Pancreas (tissue), 10 donors: Measurements from ENCODE around the gene MAP2K7. TPM values are rescaled to one million over a fixed set of nuclear protein-coding genes. Genes with fewer than 3 reads are reported as not detected.

Experiments used
- ATAC-seq, 4 donors: fragments of 200-7000 bp; cut with Tn5 transposase; one replicate each; pipeline versions ENCODE4 v1.8.0 to v1.9.1; 2020; ENCODE audit warnings: mild to moderate bottlenecking in 4 of 4, moderate library complexity in 4 of 4
- DNase-seq, 6 donors: peaks; one replicate each; pipeline ENCODE4 v3.0.0-alpha.2; 2020
- FAIRE-seq: peaks from 2 replicates; lab custom pipeline; 2012; peaks lifted over from hg19 to GRCh38; lab: Jason Lieb, UNC
- H3K27ac ChIP-seq, 4 donors: fragments of 200-600 bp; sonication (generic); 1 replicate in 3 of 4; 2 replicates in 1 of 4; pipeline versions ENCODE4 v1.5.0 to v1.8.0; 2020
- H3K27me3 ChIP-seq, 4 donors: fragments of 200-600 bp; one replicate each; pipeline ENCODE4 v1.8.0; 2021
- H3K36me3 ChIP-seq, 3 donors: fragments of 200-600 bp; sonication (generic) in 1 of 3; one replicate each; pipeline versions ENCODE4 v1.5.0 to v1.8.0; 2020 to 2021
- H3K4me1 ChIP-seq, 3 donors: fragments of 200-600 bp; one replicate each; pipeline ENCODE4 v1.8.0; 2021
- H3K4me3 ChIP-seq, 4 donors: fragments of 200-600 bp; sonication (generic) in 2 of 4; one replicate each; pipeline versions ENCODE4 v1.5.0 to v1.8.0; 2020 to 2021
- H3K9me3 ChIP-seq, 4 donors: fragments of 200-600 bp; one replicate each; pipeline ENCODE4 v1.8.0; 2021
- CTCF ChIP-seq, 4 donors: fragments of 200-600 bp; sonication (generic) in 3 of 4; IDR thresholded peaks; one replicate each; pipeline versions ENCODE4 v1.5.0 to v1.8.0; 2021; ENCODE audit warnings: antibody characterized with exemption in 4 of 4
- WGBS, 2 donors: extraction: QIAGEN DNeasy Blood & Tissue Kit; methylation state at CpG; one replicate each; pipeline ENCODE4 v1.1.7; 2013; 5-methylcytosine and 5-hydroxymethylcytosine counted together
- intact Hi-C, 3 donors: fragments of 100-400 bp; cut with DNase I; formaldehyde crosslinking; loops; one replicate each; pipeline versions ENCODE4 v1.11.1 to v1.14.2; 2022
- polyA plus RNA-seq, 2 donors: library from polyadenylated mRNA; stranded (reverse); fragments of 200-250 nt; gene quantifications; one replicate each; pipeline ENCODE4 v1.2.3, GENCODE V29; 2013
- total RNA-seq, 6 donors: library from RNA; stranded (reverse); fragmentation: NEBNext Ultra II Directional in 4 of 6; extraction: Animal tissue kit (Norgen Biotek cat#: 25700) in 4 of 6; gene quantifications; one replicate each; pipeline versions ENCODE4 v1.2.1 to v1.2.4, GENCODE V29; 2021 to 2023
- donor health status: healthy with polysubstance abuse.
- donor health status: DM: no; HTN: no; CAD: no; lungs with moderate emphysema.
- donor health status: DM: no; HTN: no; CAD: no.
- donor health status: control.
- donor health status: control.
- donor health status: Bipolar disorder and iron deficiency.
- donor health status: DM: yes; HTN: yes; CAD: no.
- donor health status: DM: no; HTN: no; CAD: no.
- donor health status: DM: no; HTN: no; CAD: no.
- donor health status: DM: yes; HTN: yes; CAD: no.

Gene MAP2K7
- total and polyA plus RNA-seq, 8 donors: 13.9 to 45.3 (median 16.9) TPM

GRCh38 chr19:7961920-7962626, 58.4 kb downstream of the MAP2K7 start:
- Histone ChIP-seq H3K27ac (no peak overlapping the region), H3K4me1 (no peaks in the 10 kb centered on the region), H3K36me3 (peaks cover 0 to 29% (median 0%) of the 10 kb centered on the region in 3 donors), H3K9me3 (no peaks in the 10 kb centered on the region), H3K27me3 (no peaks in the 10 kb centered on the region), H3K4me3 (no peak overlapping the region)
- WGBS, 2 donors: 62 to 63% methylated on average over 13 of the region's 13 CpGs
- no peak for ATAC-seq
- no peak for TF ChIP-seq CTCF (IDR thresholded peaks at IDR 0.05)
- intact Hi-C loops: no loop called here
- no peak for FAIRE-seq
- DNase-seq: no peak

DNA sequence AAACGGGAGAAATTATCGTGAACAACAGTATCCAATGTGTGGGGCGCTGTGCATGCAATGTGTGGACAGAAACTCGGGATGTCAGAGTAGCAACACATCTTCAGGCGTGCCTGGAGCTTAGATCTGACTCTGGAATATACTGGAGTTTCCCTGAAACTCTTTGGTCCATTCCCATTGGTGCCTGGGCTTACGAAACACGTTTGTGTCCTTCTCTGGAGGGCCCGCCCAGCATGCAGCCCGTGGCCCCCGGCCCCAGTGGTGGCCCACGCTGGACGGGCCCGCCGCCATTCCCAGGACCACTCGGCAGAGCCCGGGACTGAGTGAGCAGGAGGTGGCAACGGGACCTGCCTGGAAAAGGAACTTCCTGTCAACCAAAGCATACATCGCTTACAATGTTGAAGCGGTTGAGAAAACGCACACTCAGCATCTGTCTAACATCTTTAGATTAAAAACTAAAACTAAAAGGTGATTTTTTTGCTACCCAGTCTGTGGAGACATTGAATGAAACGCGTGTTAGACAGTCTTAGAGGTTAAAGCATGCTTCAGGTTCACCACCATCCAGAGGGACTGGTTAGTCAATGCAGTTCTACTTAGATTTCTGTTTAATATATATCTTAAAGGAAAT, 59.1 kb downstream of the MAP2K7 start:
- TF ChIP-seq CTCF (IDR thresholded peaks at IDR 0.05): no peak
- intact Hi-C loops: no loop called here
- Histone ChIP-seq H3K27ac (no peak overlapping the region), H3K4me3 (no peak overlapping the region), H3K36me3 (peaks cover 0 to 35% (median 0%) of the 10 kb centered on the region in 3 donors), H3K27me3 (no peaks in the 10 kb centered on the region), H3K9me3 (no peaks in the 10 kb centered on the region), H3K4me1 (no peaks in the 10 kb centered on the region)
- peak in 1 of 6 donors; percentile 9 for DNase-seq
- no peak for ATAC-seq
- no peak for FAIRE-seq
- 72 to 78% methylated on average over 22 of the region's 22 CpGs for WGBS, 2 donors

DNA sequence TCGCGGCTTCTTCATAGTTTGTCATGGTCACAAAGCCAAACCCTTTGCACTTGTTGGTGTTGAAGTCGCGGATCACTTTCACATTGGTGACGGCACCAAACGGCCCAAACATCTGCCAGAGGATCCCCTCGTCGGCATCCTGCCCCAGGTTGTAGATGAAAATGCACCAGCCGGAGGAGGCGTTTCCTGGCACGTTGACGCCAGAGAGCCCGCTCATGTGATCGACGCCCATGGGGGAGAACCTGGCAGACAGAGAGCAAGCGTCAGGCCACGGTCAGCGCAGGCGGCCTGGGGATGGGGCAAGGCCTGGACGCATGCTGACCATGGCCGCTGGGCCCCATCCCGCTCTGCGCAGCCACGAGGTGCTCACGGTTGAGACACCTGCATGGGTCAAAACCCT, 59.9 kb downstream of the MAP2K7 start:
- WGBS, 2 donors: 94 to 95% methylated on average over 25 of the region's 25 CpGs
- intact Hi-C loops: no loop called here
- FAIRE-seq (no peak), DNase-seq (peak in 2 of 6 donors; percentile 46 to 53), ATAC-seq (no peak)
- H3K27me3 ChIP-seq: no peaks in the 10 kb centered on the region
- no peak overlapping the region for H3K27ac ChIP-seq
- H3K4me3 ChIP-seq: no peak overlapping the region
- TF ChIP-seq CTCF (IDR thresholded peaks at IDR 0.05): no peak
- peaks cover 0 to 35% (median 0%) of the 10 kb centered on the region in 3 donors for H3K36me3 ChIP-seq
- H3K4me1 ChIP-seq: no peaks in the 10 kb centered on the region
- H3K9me3 ChIP-seq: no peaks in the 10 kb centered on the region

Other genes with a start within 250 kb of the MAP2K7 start
- not detected for gene RETN, start 234.8 kb upstream of the MAP2K7 start, total RNA-seq
- 1 to 10 TPM; 2.2 to 5.9 TPM for gene RETN, start 234.8 kb upstream of the MAP2K7 start, polyA plus RNA-seq
- 1 to 10 TPM in 1 of 6 donors, under 1 TPM in 3, not detected in 2; 0.16 to 1.5 (median 0.67) TPM for gene MCEMP1, start 226.8 kb upstream of the MAP2K7 start, total RNA-seq
- gene MCEMP1, start 226.8 kb upstream of the MAP2K7 start, polyA plus RNA-seq: under 1 TPM; 0.19 to 0.28 TPM
- 10 to 100 TPM; 26.7 to 49.8 (median 38.3) TPM for gene TRAPPC5, start 223.0 kb upstream of the MAP2K7 start, total RNA-seq
- 10 to 100 TPM; 53.0 to 89.9 TPM for gene TRAPPC5, start 223.0 kb upstream of the MAP2K7 start, polyA plus RNA-seq
- under 1 TPM in 2 of 6 donors, not detected in 4; 0.19 to 0.51 TPM for gene FCER2, start 201.7 kb upstream of the MAP2K7 start, total RNA-seq
- under 1 TPM in 1 of 2 donors, not detected in 1; 0.08 TPM for gene FCER2, start 201.7 kb upstream of the MAP2K7 start, polyA plus RNA-seq
- gene CLEC4G, start 171.8 kb upstream of the MAP2K7 start, total RNA-seq: 1 to 10 TPM in 1 of 6 donors, under 1 TPM in 2, not detected in 3; 0.16 to 1.1 (median 0.90) TPM
- under 1 TPM; 0.09 to 0.68 TPM for gene CLEC4G, start 171.8 kb upstream of the MAP2K7 start, polyA plus RNA-seq
- gene CD209, start 156.3 kb upstream of the MAP2K7 start, total RNA-seq: 1 to 10 TPM in 3 of 6 donors, under 1 TPM in 3; 0.23 to 7.0 (median 1.5) TPM
- under 1 TPM; 0.19 to 0.49 TPM for gene CD209, start 156.3 kb upstream of the MAP2K7 start, polyA plus RNA-seq
- not detected for gene CLEC4M, start 140.6 kb upstream of the MAP2K7 start, total RNA-seq
- gene CLEC4M, start 140.6 kb upstream of the MAP2K7 start, polyA plus RNA-seq: not detected
- gene EVI5L, start 73.7 kb upstream of the MAP2K7 start, total RNA-seq: 1 to 10 TPM; 3.0 to 5.2 (median 4.6) TPM
- 1 to 10 TPM; 7.6 to 9.1 TPM for gene EVI5L, start 73.7 kb upstream of the MAP2K7 start, polyA plus RNA-seq
- gene PRR36, start 29.5 kb upstream of the MAP2K7 start, total RNA-seq: 1 to 10 TPM; 1.6 to 2.1 (median 1.8) TPM
- 1 to 10 TPM; 2.8 to 3.1 TPM for gene PRR36, start 29.5 kb upstream of the MAP2K7 start, polyA plus RNA-seq
- 1 to 10 TPM; 4.6 to 6.1 (median 5.0) TPM for gene LRRC8E, start 15.4 kb upstream of the MAP2K7 start, total RNA-seq
- 1 to 10 TPM; 2.6 to 3.2 TPM for gene LRRC8E, start 15.4 kb upstream of the MAP2K7 start, polyA plus RNA-seq
- gene TGFBR3L, start 11.0 kb downstream of the MAP2K7 start, total RNA-seq: 1 to 10 TPM in 1 of 6 donors, under 1 TPM in 4, not detected in 1; 0.16 to 1.1 (median 0.52) TPM
- 1 to 10 TPM in 1 of 2 donors, not detected in 1; 2.2 TPM for gene TGFBR3L, start 11.0 kb downstream of the MAP2K7 start, polyA plus RNA-seq
- 10 to 100 TPM in 1 of 6 donors, 1 to 10 TPM in 5; 4.9 to 11.3 (median 6.7) TPM for gene SNAPC2, start 16.5 kb downstream of the MAP2K7 start, total RNA-seq
- gene SNAPC2, start 16.5 kb downstream of the MAP2K7 start, polyA plus RNA-seq: 10 to 100 TPM; 10.6 to 12.0 TPM
- 1 to 10 TPM in 4 of 6 donors, under 1 TPM in 2; 0.67 to 5.1 (median 1.5) TPM for gene CTXN1, start 22.3 kb downstream of the MAP2K7 start, total RNA-seq
- 1 to 10 TPM; 1.7 to 2.3 TPM for gene CTXN1, start 22.3 kb downstream of the MAP2K7 start, polyA plus RNA-seq
- gene TIMM44, start 39.8 kb downstream of the MAP2K7 start, total RNA-seq: 10 to 100 TPM; 19.8 to 51.4 (median 24.7) TPM
- gene TIMM44, start 39.8 kb downstream of the MAP2K7 start, polyA plus RNA-seq: 10 to 100 TPM; 78.0 to 83.1 TPM
- 10 to 100 TPM; 17.9 to 38.4 (median 28.7) TPM for gene ELAVL1, start 101.8 kb downstream of the MAP2K7 start, total RNA-seq
- 10 to 100 TPM in 1 of 2 donors, 1 to 10 TPM in 1; 6.6 to 18.2 TPM for gene ELAVL1, start 101.8 kb downstream of the MAP2K7 start, polyA plus RNA-seq
- not detected for gene CCL25, start 148.9 kb downstream of the MAP2K7 start, total RNA-seq
- under 1 TPM in 1 of 2 donors, not detected in 1; 0.19 TPM for gene CCL25, start 148.9 kb downstream of the MAP2K7 start, polyA plus RNA-seq
- gene FBN3, start 245.7 kb downstream of the MAP2K7 start, total RNA-seq: under 1 TPM in 4 of 6 donors, not detected in 2; under 0.01 to 0.20 (median 0.06) TPM
- gene FBN3, start 245.7 kb downstream of the MAP2K7 start, polyA plus RNA-seq: under 1 TPM; 0.02 to 0.04 TPM